HG02798 (cell line): Measurements from ENCODE around the gene MYL11.

Experiments used
- ATAC-seq: cut with Tn5 transposase; IDR thresholded peaks from one replicate; pipeline ENCODE4 v1.9.1; 2021; ENCODE audit warnings: mild to moderate bottlenecking; ENCODE audit not compliant: unreplicated experiment, poor library complexity

Gene MYL11

DNA sequence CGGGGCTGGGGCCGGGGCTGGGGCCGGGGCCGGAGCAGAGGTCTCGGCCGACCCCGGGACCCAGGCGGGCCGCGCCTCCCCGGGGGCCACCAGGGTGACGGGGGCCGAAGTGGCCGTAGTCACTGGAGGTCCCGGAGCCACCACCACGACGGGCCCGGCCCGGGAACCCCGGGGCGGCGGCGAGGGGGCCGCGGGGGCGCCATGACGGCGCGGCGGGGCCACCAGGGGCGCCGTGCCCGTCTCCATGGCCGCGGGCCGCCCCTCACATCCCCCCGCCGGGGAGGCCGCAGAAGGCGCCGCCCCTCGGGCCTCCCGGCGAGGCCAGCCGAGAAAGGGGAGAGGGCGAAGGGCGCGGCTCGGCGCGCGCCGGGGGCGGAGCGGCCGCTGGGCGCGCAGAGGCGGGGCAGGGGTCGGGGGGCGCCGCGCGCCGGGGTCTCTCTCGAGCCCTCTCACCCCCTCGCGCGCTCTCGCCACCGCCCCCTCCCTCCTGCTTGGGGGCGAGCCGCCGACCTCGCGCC lies 4.6 kb upstream of the MYL11 start:
- peak; percentile 10 for ATAC-seq

DNA sequence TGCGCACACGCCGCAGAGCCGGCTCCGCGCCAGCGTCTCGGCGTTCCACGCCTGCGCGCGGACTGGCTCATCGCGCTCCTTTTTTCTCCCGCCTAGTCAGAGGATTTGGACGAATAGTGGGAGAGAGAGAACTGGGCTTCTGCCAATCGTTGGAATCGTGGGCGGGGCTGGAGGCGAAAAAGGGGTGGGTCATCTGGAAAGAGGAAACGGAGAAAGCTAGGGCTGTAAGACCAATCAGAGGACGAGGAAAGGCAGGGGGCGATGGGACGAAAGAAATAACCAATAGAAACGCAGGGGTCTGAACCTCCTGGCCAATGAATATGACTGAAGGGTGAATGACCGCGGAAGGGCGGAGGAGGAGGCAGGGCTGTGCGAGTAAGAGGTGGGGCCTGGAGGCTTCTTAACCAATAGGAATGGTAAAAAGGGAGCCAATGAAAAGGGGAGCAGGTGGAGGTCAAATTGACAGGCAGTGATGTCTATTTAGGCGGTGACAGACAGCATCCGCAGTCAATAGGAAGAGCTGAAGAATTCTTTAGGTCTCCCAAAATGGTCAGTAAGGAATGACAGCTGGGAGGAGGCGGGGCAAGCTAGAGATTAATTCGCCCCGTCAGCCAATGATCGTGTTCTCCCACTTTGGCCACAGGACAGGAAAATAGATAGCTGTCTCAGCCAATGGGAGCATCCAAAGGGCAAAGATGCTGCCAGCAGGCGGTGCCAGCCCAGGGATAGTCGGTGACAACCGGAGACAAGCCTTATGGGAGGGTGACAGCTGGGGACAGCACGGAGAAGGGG lies 4.0 kb upstream of the MYL11 start, which contains the start of gene TBC1D10B:
Gene TBC1D10B (minus strand): TSS at position 39 of the 792 bp plus-strand sequence. CDS start 311 bp downstream, outside the sequence.
- peak; percentile 76 for ATAC-seq

DNA sequence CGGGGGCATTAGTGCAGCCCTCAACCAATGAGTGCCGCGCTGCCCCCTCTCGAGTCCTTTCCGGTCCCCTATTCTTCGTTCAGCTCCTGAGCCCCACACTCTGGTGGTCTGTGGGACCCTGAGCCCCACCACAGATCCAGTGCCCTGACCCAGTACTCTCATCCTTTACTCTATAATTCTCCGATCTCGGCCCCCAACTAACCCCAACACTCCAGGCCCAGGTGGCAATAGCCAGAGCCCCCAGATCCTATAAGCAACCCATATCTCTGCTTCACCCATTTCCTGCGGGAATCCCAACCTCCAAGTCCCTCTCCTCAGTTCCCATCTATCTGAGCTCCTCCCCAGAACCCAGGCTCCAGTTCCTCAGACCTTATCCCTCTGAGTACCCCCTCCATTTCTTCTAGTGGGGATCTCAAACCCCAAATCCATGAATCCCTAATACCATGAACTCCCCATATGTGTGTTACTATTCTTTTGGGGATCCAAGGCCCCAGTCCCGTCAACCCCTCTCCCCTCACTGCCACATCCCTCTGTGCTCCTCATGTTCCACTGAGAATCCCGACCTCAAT lies 3.3 kb upstream of the MYL11 start:
- no peak for ATAC-seq

DNA sequence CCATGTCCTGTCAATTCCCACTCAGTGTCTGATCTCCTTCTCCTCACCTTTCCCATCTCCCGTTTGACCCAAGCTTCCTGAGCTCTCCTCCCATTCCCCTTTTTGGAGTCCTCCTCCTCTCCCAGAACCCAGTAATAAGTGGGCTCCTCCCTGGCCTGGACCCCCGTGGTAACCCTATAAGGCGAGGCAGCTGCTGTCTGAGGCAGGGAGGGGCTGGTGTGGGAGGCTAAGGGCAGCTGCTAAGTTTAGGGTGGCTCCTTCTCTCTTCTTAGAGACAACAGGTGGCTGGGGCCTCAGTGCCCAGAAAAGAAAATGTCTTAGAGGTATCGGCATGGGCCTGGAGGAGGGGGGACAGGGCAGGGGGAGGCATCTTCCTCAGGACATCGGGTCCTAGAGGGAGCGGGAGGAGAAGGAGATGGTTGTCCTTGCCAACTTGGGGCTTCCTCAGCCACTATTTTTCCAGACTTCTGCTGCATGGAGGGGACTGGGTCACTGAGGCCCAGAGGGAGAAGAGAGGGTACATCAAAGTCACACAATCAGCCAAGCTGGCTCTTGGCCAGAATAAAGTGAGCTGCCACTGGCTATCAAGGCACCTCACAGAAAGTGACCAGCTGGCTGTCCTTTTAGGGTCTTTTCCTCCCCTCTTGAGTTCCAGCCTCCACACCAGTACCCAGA lies 2.4 kb upstream of the MYL11 start:
- no peak for ATAC-seq

DNA sequence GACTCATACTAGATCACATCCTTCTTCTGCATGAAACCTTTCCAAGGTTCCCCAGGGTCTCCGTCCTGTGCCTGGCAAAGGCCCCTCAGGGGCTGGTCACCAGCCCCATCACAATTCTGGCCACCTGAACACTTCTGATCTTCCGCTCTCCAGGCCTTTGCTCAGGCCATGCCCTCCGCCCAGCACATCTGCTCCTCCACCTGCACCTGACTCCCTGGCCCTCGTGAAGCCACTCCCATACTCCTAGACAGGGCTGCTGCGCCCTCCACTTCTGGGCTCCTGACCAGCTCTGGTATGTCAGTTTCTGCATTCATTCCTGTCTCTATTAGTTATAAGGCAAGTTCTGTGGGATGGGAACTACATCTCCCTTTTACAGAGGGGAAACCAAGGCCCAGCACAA lies 1.9 kb upstream of the MYL11 start:
- no peak for ATAC-seq

DNA sequence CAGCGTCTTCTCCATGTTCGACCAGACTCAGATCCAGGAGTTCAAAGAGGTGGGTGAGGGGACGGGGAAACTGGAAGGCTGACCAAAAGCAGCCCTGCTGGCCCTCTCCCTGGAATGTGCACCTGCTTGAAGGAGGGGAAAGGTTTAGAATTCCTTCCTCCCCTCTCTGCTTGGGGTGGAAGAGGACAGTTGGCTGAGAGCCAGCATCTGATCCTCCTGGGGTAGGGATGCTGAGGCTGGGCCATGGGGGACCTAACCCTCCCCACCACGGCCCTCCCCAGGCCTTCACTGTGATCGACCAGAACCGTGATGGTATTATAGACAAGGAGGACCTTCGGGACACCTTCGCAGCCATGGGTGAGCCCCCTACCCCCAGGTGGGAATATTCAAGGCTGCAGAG lies 1.3 kb downstream of the MYL11 start:
- no peak for ATAC-seq

DNA sequence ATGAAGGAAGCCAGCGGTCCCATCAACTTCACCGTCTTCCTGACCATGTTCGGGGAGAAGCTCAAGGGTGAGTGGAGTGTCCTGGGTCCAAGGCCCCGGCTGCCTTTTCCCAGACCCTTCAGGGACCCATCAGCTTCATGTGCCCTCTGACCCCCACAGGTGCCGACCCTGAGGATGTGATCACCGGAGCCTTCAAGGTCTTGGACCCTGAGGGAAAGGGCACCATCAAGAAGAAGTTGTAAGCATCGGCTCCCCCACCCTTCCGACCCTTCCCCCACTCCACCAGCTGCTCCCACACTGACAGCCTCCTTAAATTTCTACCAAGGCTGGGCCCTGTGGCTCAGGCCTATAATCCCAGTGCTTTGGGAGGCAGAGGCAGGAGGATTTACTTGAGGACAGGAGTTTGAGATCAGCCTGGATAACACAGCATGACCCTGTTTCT lies 1.9 kb downstream of the MYL11 start:
- no peak for ATAC-seq

DNA sequence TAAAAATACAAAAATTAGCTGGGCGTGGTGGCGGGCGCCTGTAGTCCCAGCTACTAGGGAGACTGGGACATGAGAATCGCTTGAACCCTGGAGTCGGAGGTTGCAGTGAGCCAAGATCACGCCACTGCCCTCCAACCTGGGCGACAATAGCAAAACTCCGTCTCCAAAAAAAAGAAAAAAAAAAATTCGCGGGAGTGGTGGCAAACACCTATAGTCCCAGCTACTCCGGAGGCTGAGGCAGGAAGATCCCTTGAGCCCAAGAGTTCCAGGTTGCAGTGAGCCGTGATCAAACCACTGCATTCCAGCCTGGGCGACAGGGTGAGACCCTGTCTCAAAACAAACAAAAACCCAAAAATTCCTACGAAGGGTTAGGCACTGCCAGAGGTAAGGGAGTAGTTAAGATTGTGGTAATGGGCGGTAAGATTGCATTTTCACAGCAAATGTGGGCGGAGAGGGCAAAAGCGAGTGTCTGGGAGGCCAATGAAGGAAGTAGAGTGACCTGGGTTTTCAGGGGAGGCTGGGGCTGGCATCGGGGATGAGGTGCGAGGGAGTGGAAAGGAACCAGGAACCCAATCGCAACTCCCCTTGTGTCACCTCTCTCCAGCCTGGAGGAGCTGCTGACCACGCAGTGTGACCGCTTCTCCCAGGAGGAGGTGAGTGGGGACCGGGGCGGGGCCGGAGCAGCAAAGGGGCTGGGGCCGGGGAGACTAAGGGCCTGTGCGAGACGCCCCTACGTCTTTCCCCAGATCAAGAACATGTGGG lies 2.6 kb downstream of the MYL11 start:
- ATAC-seq = no peak

DNA sequence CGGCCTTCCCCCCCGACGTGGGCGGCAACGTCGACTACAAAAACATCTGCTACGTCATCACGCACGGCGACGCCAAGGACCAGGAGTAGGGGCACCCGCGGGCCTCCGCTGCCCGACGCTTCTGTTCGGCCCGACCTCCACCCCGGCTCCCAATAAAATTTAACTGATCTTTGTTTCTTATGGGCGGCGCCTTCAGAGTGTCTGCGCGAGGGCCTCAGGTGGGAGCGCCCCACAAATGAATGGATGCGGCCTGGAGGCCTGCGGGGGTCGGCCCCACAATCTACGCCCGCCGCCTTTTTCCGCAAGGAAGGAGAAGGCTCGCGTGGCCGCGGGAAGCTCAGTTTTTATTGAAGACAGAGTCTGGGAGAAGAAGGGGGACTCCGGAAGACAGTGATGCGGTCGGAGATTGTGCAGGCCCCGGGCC lies 3.2 kb downstream of the MYL11 start:
- peak; percentile 53 for ATAC-seq

DNA sequence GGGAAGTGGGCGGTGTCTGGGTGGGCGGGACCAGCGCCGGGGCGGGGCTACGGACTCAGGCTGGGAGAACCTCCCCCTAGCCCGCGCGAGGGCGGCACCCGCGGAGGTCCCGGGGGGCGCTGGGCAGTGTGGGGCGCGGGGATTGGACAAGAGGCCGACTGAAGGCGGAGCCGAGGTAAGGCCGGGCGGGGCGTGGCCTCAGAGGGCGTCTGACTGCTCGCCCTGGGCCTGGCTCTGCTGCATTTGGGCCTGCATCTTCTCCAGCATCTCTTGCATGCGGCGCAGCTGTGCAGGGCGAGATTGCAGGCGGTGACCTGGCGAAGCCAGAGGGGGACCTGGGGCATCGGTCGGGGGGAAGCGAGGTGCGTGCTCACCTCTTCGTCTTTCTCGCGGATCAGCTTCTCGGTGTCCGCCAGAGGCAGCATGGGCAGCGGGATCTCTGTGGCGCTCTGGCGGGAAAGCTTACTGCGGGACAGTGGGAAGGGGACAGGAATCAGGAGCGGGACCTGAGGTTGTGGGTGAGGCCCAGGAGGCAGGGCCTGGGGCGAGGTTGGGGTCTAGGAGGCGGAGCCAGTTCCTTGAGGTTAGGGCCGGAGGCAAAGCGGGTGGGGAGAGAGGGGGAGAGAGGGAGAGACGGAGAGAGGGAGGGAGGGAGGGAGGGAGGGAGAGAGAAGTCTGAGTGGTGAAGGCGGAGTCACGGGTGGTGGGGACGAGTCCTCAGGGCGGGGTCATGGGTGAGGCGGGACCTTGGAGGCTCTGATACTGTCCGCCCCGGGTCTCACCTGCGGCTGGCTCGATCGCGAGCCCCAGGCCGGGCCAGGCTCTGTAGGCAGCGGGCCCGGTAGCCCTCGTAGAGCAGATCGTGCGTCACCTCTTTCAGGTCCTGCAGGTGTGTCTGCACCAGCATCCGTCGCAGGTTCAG lies 3.9 kb downstream of the MYL11 start:
- ATAC-seq = peak; percentile 89

DNA sequence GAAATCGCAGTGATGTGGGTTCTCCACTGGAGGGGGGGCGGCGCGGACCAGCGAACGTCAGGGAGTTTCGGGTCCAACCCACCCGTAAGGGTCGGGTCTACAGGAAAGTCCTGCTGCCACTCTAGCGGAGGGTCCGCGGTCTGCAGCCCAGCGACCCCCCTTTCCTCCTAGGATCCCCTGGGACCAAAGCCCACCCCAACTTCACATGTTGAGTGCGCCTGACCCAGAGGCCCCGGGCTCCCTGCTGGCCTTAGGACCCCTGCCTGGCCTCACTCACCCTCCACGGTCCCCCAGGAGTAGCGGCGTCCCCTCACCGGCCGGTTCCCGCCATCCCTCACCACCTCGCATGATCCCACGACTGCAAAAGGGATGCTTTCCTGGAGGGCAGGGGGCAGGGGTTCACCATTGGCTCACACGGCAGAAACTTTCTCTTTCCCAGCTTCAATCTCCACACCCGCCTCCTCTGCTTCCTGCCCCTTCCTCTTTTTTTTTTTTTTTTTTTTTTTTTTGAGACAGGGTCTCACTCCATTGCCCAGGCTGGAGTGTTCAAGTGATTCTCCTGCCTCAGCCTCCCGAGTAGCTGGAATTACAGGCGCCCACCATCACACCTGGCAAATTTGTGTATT lies 4.7 kb downstream of the MYL11 start:
- no peak for ATAC-seq

DNA sequence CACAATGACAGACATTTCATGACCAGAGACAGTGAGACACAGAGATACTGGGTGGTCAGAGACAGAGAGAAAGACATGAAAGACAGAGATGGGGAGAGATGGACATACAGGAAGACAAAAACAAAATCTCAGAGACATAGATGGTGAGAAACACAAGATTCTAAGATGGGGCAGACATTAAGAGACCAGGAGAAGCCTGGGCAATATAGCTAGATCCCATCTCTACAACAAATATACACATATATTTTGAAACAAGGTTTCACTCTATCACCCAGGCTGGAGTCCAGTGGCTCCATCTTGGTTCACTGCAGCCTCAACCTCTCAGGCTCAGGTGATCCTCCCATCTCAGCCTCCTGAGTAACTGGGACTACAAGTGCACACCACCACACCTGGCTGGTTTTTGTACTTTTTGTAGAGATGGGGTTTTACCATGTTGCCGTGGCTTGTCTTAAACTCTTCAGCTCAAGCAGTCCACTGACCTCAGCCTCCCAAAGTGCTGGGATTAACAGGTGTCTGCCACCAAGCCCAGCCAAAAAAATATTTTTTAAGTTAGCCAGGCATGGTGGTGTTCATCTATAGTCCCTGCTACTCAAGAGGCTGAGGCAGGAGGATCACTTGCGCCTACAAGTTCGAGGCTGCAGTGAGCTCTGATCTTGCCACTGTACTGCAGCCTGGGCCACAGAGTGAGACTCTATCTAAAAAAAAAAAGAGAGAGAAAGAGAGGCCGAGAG lies 5.6 kb downstream of the MYL11 start:
- ATAC-seq = no peak

DNA sequence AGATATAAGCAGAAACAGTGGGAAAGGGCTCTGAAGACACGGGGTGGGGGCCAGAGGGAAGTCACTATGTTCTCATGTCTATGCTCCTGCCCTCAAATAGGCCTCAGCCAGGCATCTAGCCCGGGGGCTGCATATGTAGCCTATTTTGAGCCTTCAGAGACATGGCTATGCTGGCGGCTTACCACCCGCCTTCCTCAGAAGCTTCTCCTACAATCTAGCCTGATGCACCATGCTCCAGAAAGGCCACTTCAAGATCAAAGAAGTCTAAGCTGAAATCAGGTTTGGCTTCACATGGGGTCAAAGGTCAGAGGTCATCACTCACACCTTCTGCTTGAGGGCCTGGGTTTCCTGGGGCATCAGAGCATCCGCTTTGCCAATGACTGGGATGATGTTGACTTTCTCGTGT lies 6.2 kb downstream of the MYL11 start:
- no peak for ATAC-seq

DNA sequence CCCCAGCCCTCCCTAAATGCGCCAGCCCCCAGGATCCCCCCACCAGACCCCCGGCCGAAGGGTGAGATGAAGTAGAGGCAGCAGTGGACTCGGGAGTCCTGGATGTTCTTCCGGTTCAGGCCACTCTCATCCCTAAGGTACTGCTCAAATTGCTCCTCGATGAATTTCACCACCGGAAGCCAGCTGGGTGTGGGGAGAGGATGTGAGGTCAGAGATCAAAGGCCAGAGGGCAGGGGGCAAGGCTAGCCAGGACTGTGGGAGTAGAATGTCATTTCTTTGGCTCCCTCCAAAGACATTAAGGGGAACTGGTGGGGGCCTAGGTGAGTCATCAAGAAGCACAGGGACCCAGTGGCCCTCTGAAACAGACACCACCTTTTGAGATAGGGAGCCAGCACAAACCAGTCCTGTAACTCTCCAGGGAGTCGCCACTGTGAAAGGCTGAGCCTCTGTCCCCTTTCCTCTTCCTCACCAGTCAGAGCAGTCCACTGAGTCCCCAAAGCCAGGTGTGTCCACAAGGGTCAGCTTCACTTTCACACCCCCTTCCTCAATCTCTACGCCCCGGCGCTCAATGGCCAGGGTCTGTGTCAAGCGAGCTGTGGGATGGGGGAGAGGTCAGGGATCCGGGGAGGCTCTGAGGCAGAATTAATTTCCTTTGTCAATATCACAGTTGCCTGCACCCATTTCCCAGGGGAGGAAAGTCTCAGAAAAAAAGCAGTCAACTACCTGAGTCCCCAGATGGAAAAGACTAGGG lies 6.9 kb downstream of the MYL11 start:
- ATAC-seq = no peak

DNA sequence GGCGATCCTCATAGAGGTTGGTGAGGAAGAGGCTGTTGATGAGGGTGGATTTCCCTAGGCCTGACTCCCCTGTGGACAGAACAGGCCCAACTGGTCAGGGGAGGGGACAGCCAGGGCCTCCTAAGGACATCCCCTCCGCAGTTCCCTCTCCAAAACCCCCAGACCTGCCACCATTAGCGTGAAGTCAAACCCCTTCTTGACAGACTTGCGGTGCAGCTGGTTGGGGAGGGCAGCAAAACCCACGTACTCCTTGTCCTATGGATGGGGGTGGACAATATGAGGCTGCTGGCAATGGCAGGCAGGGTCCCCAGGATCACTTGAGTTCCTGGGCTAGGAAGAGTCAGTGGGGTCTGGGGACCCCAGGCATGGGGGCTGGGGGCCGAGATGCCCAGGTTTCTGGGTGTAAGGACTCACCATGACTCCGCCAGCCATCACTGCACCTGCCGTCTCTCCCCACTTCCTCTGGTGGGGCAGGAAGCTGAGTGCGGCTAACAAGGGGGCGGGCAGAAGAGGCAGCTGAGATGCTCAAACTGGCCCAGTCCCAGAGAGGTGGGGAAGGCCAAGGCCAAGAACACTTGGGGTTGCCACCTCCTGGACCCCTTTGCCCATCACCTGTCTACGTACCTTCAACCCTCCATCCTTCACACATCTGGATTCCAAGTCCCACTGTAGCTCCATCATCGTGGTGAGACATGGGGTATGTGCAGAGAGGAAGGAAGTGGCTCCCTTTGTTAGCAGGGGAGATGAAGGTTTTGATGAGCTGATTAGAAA lies 7.7 kb downstream of the MYL11 start, which contains the start of gene SEPTIN1:
Gene SEPTIN1 (minus strand): TSS at position 451 of the 771 bp plus-strand sequence. CDS start 19 bp downstream, at position 432.
- ATAC-seq = no peak

DNA sequence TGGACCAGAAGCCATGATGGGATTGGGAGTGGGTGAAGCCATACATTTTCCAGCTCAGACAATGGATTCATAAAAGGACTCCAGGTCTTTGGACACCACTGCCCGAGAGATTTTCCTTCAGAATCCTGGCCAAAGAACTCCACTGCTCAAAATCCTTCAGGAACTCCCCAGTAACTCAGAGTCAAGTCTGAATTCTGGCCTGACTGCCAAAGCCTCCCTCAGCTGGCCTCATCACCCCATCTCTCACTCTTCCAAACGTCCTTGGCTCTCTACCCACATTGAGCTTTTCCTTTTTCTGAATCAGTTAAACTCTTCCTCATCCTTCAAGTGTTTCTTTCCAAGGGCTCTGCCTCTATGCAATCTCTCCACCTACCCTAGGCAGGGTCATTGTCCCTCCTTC lies 8.9 kb downstream of the MYL11 start:
- ATAC-seq = no peak
